Ureter (tissue), 1 donor: ENCODE results near the gene LASP1. TPM values are rescaled to one million over a fixed set of nuclear protein-coding genes. Genes with fewer than 3 reads are reported as not detected.

Experiments
- DNase-seq: peaks from one replicate; pipeline ENCODE4 v3.0.0-alpha.2; 2020; ENCODE audit warnings: low spot score
- total RNA-seq: library from RNA; stranded (reverse); gene quantifications from one replicate; pipeline ENCODE4 v1.2.4, GENCODE V29; 2023
- donor health status: DM: yes; HTN: yes; CAD: no.

Gene LASP1
- total RNA-seq, 1 donor from 2014 or later: 126 TPM

DNA sequence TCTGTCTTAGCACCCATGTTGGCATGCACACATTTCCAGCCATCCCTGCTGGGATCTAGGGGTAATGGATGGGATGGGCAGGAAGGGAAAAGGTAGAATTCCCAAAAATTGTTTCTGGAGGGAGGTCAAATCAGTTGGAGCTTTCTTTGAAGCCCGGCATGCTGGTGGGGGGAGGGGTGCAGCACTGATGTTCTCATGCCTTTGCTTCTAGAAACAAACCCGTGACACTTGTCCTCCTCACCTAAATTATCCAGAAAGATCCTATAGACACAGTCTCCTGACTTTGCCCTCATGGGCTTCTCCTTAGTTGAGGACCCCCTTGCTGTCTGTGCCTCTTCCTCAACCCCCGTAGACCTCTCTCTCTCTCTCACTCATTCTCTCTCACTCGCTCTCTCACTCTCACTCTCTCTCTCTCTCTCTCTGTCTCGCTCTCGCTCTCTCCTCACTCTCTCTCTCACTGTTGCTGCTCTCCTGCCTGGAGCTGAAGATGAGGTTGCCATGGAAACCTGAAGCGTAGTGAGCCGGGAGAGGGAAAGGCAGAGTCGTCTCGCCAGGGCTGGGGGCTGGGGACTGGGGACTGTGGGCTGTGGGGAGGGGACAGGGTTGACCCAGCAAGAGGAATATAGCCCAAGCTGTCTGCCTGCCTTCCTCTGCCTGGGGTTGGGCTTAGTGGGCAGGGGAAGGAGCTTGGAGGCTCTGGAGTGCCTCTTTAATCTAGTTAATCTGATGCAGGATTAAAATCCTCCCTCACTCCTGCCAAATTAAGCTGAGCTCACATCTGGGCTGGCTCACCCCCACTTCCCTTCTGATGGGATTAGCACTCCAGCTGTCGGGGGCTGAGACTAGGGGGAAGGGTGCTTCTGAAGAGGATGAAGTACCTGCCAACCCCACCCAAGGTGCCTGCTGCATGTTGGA, 16.1 kb downstream of the LASP1 start:
- no peak for DNase-seq

DNA sequence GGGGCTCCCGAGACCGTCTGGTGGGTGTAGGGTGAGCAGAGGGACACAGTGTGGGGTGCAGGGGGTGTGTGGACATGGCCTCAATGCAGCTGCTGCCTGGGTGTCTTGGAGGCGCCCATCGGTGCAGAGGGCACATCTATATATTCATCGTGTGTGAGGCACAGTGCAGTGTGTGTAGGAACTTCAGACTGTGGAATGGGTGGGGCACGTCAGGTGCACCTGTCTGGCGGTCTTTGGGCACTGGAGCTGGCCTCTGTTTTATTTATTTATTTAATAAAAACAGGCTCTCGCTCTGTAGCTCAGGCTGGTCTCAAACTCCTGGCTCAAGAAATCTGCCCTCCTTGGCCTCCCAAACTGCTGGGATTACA, 16.8 kb downstream of the LASP1 start:
- no peak for DNase-seq

DNA sequence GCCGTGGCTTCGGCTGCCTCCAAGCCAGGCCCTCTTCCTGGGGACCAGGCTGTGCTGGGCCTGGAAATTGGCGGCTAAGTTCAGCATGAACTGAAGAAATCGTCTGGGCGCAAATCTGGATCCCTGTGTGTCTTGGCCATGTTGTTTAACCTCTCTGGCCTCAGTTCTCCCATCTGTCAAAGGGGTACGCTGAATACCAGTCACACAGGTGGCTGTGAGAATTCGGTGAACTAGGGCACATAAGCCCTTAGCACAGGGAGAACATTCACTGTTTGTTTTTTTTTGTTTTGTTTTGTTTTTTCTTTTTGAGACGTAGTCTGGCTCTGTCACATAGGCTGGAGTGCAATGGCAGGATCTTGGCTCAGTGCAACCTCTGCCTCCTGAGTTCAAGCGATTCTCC, 19.0 kb downstream of the LASP1 start:
- no peak for DNase-seq

DNA sequence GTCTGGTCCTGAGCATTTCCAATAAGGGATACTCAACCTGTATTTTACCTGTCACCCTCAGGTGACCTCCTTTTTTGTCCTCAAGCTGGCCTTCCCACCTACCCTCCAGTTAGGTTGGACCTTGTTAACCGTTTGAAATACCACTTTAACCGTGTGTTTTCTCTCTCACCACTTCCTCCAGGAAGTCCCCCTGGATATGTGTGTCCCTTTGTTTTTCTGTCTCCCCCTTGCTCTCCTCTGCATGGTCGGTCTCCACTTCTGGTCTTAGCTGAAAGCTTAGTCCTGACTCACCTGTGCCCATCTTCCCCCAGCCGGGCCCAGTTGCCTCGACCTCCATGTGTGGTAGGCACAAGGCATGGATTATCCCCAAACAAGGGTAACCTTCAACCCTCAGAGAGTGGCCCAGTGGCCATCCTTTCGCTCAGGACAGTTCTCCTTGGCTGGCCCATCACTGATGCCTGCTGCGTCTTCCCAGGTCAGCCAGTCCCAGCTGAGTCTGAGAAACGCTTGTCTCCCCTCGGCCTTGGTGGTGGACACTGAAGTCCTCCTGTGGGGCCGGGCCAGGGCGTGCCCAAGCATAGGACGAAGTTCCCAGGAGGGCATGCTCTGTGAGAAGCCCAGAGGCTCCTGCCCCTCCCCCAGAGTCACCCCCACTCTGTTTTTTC, 20.0 kb downstream of the LASP1 start:
- DNase-seq: no peak

DNA sequence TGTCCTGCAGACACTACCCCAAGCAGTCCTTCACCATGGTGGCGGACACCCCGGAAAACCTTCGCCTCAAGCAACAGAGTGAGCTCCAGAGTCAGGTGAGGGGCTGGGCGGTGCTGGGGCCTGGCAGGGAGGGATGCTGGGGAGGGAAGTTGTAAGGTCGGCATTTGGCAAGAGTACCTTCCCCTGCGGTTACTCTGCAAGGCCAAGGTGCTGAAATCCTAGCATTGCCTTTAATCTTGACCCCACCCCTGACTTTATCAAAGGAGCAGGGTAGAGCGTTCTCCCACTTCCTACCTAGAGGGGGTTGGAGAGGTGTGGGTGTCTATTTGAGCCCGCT, 20.5 kb downstream of the LASP1 start:
- no peak for DNase-seq

DNA sequence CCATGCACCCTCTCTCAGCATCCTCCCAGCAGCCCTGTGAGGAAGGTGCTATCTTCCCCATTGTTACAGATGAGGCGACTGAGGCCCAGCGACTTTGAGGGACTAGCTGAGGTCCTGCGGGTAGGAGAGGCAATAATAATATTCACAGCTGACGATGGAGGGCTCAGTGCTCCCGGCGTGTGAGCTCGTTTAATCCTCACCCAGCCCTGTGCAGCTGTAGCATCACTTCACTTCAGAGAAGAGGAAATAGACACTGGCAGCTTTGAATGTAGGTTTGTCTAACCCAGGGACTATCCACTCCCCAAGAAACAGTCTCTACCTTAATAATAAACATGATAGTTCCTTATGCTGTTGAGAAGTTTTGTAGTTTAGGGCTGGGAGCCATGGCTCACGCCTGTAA, 21.6 kb downstream of the LASP1 start:
- DNase-seq: no peak

DNA sequence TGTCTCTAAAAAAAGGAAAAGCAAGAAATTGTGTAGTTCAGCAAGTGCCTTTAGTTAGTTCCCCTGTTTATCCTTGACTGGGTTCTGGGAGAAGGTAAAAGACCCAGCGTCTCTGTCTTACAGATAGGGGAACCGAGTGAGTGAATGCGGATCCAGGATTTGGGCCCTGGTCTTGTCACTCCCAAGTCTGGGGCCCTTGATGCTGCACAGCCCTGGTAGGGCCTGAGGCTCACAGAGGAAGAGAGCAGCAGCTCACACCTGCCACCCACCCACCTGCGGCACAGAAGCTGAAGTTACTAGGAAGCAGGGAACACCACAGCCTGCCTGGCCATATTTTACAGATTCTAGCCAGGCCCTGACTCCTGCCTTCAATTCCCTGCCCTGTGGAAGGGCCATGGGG, 22.2 kb downstream of the LASP1 start:
- no peak for DNase-seq

DNA sequence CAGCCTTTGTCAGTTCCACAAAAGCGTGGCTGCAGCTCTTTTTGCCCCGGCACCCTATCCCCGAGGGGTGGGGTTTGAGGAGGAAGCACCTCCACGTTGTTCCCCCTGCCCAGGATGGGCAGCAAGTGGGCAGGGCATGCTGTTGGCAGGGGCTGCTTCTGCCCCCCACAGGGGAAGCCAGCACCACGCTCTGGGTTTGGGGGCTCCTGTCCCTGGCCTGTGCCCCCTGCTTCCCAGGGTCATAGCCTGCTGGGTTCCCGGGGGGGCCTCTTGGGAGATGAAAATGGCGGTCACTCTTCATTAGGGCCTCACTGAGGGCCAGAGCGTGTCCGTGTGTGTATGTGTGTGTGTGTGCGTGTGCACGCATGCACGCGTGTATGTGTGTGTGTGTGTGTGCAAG, 22.8 kb downstream of the LASP1 start:
- no peak for DNase-seq

DNA sequence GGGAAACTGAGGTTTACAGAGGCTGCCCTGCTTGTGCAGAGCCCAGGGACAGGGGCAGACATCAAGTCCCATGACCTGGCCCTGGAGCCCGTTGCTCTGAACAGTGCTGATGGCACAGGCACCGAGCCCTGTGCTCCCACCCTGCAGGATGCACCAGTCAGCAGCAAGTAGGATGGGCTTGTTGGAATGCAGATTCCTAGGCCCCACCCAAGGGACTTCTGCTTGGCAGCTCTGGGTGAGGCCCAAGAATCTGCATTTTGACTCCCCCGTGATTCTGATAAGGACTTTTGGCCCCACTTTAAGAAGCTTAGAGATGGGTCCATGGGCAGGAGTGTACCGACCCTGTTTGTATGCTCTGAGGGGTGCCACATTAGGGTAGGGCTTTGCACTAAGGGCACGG, 23.3 kb downstream of the LASP1 start:
- DNase-seq: no peak

DNA sequence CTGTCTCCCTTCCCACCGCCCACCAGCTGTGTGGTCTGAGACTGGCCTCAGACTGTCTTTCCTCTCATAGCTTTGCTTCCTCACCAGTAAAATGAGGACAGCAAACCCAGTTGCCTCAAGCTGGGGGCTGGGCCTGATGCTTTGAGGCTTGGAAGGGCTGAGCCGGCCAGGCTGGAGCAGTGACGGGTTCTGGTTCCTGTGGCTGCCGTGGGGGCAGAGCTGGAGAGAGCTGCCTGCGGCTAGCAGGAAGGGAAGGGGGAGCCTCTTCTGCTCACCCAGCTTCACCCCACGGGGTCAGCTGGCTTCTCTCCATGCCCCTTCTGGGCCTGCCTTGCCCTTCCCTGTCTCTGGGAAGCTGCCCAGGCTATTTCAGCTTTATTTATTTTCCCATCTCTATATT, 23.7 kb downstream of the LASP1 start:
- no peak for DNase-seq

DNA sequence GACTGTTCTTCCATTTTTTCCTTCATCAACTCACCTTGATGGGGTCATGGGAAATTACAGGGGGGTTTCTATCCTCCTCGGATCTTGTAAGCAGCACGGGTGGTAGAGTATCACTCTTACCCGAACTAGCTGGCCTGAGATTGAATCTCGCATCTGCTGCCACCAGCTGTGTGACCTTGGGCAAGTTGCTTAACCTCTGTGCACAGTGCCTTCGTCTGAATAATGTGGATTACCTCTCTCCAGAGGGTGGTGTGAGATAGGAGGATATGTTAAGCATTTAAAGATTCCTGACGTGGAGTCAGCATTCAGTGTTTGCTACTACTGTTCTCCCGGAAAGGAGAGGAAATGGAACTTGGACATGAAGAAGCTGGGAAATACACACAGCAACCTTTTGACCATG, 24.4 kb downstream of the LASP1 start:
- no peak for DNase-seq

DNA sequence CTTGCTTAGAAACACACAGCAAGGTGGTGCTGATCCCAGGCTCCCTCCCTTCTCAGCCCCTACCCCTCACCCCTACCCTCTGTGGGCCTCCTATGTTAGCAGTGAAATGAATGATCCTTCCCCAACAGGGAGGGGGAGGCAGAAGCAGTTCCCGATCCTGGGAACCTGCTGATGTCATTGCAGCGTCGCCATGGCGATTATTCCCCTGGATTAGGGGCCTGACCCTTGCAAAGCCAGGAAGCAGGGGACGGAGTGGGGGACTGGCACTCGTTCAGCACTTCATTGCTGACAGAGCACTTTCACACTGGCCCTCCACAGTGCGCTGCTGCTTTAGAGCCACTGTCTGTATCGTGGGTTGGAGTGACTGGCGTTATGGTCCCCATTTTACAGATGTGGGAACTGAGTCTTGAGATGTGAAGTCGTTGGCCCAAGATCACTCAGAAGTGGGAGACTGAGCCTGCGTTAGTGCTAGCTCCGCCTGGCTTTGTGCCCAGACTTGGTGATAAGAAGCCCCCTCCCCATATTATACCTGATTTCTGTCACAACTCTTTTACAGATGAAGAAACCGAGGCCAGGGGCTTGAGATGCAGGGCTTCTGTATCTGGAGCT, 26.6 kb downstream of the LASP1 start:
- DNase-seq: no peak

DNA sequence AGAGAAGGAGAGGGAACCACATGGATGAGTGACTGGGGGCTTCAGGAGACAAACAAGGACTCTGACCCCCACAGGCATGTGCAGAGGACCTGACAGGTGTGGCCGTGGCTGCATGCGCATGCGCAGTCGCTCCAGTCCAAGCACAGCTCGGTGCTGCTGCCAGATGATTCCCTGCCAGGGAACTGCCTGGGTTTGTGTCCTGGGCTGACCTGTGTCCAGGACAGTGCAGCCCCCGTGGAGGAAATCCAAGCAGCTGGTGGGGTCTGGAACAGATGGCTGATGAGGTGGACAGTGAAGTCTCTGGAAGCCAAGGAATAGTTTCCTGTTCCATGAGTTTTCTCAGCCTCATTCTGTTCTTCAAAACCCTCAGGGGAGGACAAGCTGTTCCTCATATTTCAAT, 27.3 kb downstream of the LASP1 start:
- no peak for DNase-seq

DNA sequence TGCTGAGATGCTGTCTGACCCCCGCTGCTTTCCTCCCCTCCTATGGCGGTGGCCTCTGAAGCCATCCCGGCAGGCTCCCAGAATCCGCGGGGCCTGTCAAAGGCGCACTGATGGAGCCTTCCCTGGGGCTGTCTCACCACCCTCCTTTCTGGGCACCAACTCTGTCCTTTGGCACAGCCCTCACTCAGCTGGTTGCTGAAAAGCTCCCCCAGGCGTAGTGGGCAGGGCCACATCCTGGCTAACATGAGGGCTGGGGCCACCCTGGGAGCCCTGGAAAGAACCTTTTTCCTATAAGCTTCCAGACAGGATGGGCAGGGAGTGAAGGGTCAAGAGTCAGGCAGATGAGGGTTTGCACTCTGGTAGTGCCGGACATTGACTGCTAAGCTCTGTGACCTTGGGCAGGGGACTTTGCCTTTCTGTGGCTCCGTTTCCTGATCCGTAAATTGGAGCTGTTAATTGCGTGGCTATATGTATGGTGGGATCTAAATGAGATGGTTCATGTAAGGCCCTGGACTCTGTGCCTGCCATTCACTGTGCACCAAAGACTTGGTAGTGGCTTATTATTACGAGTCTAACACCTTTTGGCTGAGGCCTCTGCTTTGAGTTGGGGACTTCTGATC, 27.9 kb downstream of the LASP1 start:
- DNase-seq: no peak

DNA sequence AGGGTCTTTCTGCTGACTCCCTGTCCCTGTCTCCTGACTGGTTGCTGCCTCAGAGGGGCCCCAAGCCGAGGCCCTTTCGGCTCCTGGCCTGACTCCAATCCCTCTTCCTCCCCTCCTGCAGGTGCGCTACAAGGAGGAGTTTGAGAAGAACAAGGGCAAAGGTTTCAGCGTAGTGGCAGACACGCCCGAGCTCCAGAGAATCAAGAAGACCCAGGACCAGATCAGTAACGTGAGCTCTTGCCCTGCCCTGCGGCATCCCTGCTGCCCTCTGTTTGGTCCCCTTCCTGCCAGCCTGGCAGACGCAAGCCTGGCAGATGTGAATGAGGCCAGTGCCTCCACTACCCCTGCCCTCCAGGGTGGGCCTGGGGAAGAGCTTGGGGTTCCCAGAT, 28.4 kb downstream of the LASP1 start:
- no peak for DNase-seq

DNA sequence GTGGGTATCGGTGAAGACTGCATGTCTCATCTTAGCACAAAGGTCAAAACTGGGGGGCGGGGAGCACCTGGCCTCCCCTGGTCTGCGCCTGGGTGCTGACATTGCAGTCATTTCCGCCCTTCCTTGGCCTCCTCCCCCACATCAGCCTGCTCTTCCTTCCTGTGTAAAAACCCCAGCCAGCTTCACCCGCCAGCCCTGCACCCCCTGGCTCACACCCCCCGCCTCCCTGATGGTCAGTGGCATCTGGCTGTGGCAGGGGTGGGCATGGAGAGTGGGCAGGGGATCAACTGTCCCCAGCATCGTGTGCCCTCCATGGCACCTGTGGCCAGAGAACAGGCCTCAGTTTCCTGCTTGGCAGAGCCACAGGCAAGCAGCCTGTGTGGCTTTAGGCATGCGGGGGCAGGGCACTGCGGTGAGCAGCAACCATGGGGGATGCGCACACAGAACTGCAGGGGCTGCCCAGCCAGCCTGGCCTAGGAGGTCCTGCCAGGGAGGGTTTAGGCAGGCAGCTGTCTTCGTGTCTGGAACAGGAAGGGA, 29.0 kb downstream of the LASP1 start:
- no peak for DNase-seq

DNA sequence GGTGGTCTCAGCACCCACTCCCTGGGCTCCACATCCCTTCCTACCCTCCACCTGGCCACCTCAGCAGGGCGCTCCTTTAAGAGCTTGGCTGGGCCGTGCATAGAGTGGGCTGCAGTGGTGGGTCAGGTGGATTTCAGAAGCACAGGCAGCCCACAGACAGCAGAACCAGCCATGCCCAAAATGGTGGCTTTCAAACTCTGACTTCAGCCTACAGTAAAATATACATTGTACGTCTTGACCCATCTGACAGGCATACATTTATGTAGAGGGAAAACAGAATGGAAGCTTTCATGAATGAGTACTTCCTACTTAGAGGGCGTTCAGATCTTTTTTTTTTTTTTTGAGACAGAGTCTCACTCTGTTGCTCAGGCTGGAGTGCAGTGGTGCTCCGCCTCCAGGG, 29.6 kb downstream of the LASP1 start:
- no peak for DNase-seq

DNA sequence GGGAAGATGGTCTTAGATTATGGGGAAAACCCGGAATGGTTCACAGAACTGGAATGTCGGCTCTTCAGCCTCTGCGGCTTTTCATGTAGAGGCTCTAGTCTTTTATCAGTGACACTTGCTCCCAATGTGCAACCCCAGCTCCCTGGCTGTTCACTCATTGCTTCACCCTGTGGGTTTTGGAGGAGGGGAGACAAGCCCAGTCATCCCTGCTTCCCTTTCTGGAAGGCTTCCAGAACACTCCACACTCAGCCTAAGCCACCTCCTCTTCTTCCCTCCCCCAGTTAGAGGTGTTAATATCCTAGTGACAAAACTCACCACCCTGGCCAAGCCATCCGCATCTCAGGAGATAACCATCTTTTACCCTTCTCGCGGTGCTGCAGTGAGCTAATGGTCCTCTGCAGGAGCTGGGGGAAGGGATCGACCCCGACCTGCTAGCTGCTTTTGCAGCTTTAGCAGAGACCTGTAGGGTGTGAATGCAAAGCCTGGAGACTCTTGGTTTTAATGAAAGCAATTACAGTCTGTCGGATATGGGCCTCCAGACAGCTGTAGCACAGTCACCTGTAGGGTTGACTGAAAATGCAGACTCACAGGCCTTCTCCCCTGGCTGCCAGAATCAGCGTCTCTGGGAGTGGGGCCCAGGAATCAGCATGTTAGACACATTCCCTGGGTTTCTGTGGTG, 31.3 kb downstream of the LASP1 start:
- no peak for DNase-seq

DNA sequence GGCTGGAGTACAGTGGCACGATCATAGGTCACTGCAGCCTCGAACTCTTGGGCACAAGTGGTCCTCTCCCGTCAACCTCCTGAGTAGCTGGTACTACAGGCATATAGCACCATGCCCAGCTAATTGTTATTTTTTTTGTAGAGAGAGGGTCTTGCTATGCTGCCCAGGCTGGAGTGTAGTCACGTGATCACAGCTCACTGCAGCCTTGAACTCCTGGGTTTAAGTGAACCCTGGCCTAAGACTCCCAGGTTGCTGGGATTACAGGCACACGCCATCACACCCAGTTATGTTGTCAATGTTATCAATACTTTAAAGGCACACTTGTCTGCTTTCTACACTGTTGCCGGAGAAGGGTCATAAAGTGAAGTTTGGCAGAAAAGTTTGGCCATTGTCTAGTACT, 33.5 kb downstream of the LASP1 start:
- DNase-seq: no peak

DNA sequence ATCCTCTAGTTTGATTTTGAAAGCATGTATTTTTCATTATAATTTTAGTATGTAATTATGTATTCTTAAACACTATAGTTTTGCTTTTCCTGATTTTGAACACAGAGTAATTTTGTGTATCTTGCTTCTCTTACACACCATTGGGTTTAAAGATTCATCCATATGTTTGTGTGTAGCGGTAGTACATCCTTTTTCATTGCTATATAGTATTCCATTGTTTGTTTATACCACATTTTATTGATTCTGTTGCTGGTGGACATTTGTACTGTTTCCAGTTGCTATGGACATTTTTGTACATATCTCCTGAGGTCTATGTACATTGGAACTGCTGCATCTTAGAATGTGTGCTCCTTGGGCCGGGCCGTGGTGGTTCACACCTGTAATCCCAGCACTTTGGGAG, 35.0 kb downstream of the LASP1 start:
- no peak for DNase-seq

DNA sequence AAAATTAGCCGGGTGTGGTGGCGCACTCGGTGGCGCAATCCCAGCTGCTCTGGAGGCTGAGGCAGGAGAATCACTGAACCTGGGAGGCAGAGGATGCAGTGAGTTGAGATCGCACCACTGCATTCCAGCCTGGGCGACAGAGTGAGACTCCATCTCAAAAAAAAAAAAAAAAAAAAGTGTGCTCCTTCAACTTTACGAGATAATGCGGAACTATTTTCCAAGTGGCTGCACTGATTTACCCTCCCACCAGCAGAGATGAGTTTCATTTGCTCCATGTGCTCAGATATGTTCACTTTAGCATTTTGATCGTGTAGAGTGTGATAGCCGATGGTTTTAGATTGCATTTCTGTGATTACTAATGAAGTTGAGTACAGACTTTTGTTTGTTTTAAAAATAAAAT, 35.5 kb downstream of the LASP1 start:
- no peak for DNase-seq
